Sigmoid colon (tissue), 4 donors: ENCODE results near the gene PACS1.

ENCODE experiments used
- CTCF ChIP-seq, 4 experiments: fragments of 450-650 bp in 3 of 4; fragments of 200-600 bp in 1 of 4; IDR thresholded peaks; one replicate each; pipeline ENCODE4 v1.5.1; 2016 to 2019; ENCODE audit warnings: antibody characterized with exemption in 4 of 4, mild to moderate bottlenecking in 3 of 4, moderate library complexity in 2 of 4
- EP300 ChIP-seq, 4 donors: sonication (generic); formaldehyde crosslinking; IDR thresholded peaks; one replicate each; pipeline ENCODE4 v1.6.1; 2017; ENCODE audit warnings: antibody characterized with exemption in 4 of 4
- POLR2A ChIP-seq, 2 donors: fragments of 450-650 bp; IDR thresholded peaks; one replicate each; pipeline ENCODE4 v1.6.1; 2016; ENCODE audit warnings: antibody characterized with exemption in 2 of 2, mild to moderate bottlenecking in 2 of 2, moderate library complexity in 2 of 2

- TF ChIP-seq POLR2A (IDR thresholded peaks at IDR 0.05) (no peak), CTCF (IDR thresholded peaks at IDR 0.05) (no peak), EP300 (IDR thresholded peaks at IDR 0.05) (no peak)
Measured at GRCh38 chr11:66150140-66150539, 80.1 kb downstream of the PACS1 start.
